Spleen (tissue), 7 donors: Measurements from ENCODE around the gene DCAF8L2.

Experiments used
- POLR2A ChIP-seq, 3 donors: fragments of 450-650 bp; IDR thresholded peaks; one replicate each; pipeline ENCODE4 v1.5.1; 2017; ENCODE audit warnings: antibody characterized with exemption in 3 of 3, mild to moderate bottlenecking in 1 of 3
- POLR2AphosphoS5 ChIP-seq, 3 donors: sonication (generic); formaldehyde crosslinking; IDR thresholded peaks; one replicate each; pipeline ENCODE4 v1.5.1; 2017; ENCODE audit warnings: antibody characterized with exemption in 3 of 3
- TF ChIP-seq, protein P1 (sequence below), 11 experiments: fragments of 200-600 bp in 7 of 11; fragments of 450-650 bp in 4 of 11; sonication (generic) in 4 of 11; IDR thresholded peaks in 8 of 11; conservative IDR thresholded peaks in 3 of 11; 1 replicate in 7 of 11; 2 replicates in 4 of 11; pipeline versions ENCODE4 v1.4.0 to v1.8.0; 2016 to 2021; ENCODE audit warnings: antibody characterized with exemption in 11 of 11, inconsistent platforms in 4 of 11, mild to moderate bottlenecking in 1 of 11
- donor health status: DM: no; HTN: no; CAD: no; lungs with moderate emphysema.
- donor health status: DM: no; HTN: no; CAD: no.
- donor health status: DM: no; HTN: no; CAD: no.

DNA sequence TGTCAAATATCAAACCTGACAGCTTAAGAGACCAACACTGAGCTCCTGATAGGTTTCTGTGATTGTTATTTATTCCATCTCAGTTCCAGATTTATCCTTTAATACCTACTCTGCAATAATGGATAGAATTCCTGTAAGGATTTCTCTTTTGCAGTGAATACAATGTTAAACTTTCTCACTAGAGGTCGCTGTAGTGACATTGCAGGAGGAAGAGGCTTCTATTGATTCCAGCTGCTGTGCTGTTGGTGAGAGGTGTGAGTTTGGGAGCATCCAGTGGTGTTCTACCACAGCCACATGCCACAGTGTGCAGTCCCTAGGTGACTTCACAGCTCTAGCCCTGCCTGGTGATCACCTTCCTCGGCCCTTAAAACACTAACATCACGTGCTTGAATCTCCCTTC lies 34.6 kb upstream of the DCAF8L2 start:
- TF ChIP-seq, protein P1, sequence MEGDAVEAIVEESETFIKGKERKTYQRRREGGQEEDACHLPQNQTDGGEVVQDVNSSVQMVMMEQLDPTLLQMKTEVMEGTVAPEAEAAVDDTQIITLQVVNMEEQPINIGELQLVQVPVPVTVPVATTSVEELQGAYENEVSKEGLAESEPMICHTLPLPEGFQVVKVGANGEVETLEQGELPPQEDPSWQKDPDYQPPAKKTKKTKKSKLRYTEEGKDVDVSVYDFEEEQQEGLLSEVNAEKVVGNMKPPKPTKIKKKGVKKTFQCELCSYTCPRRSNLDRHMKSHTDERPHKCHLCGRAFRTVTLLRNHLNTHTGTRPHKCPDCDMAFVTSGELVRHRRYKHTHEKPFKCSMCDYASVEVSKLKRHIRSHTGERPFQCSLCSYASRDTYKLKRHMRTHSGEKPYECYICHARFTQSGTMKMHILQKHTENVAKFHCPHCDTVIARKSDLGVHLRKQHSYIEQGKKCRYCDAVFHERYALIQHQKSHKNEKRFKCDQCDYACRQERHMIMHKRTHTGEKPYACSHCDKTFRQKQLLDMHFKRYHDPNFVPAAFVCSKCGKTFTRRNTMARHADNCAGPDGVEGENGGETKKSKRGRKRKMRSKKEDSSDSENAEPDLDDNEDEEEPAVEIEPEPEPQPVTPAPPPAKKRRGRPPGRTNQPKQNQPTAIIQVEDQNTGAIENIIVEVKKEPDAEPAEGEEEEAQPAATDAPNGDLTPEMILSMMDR (IDR thresholded peaks at IDR 0.05 in 8 of 11, conservative IDR thresholded peaks at IDR 0.05 in 3 of 11) = no peak
- TF ChIP-seq POLR2AphosphoS5 (IDR thresholded peaks at IDR 0.05) = no peak
- no peak for TF ChIP-seq POLR2A (IDR thresholded peaks at IDR 0.05)
